Right lobe of liver (tissue), 6 donors: ENCODE results near the gene SCLT1. TPM values are rescaled to one million over a fixed set of nuclear protein-coding genes. Genes with fewer than 3 reads are reported as not detected.

Experiments used
- ATAC-seq, 4 donors: fragments of 200-7000 bp; cut with Tn5 transposase; one replicate each; pipeline ENCODE4 v1.9.1; 2020; ENCODE audit warnings: mild to moderate bottlenecking in 4 of 4, moderate library complexity in 4 of 4
- DNase-seq, 3 donors: peaks; one replicate each; pipeline ENCODE4 v3.0.0-alpha.2; 2020
- H3K27ac ChIP-seq, 3 donors: fragments of 200-600 bp; one replicate each; pipeline ENCODE4 v1.8.0; 2022
- H3K27me3 ChIP-seq, 2 donors: fragments of 200-600 bp; one replicate each; pipeline ENCODE4 v1.8.0; 2022
- H3K36me3 ChIP-seq, 4 donors: fragments of 200-600 bp; sonication (generic) in 1 of 4; one replicate each; pipeline versions ENCODE4 v1.5.1 to v1.8.0; 2017 to 2022; ENCODE audit warnings: control low read depth in 1 of 4
- H3K4me1 ChIP-seq, 4 donors: fragments of 200-600 bp; sonication (generic) in 1 of 4; one replicate each; pipeline versions ENCODE4 v1.5.1 to v1.8.0; 2017 to 2022; ENCODE audit warnings: control low read depth in 1 of 4
- H3K4me3 ChIP-seq, 3 donors: fragments of 200-600 bp; one replicate each; pipeline ENCODE4 v1.8.0; 2022
- H3K9me3 ChIP-seq, 4 donors: fragments of 200-600 bp; sonication (generic) in 1 of 4; one replicate each; pipeline versions ENCODE4 v1.5.1 to v1.8.0; 2017 to 2022; ENCODE audit warnings: control low read depth in 1 of 4
- CTCF ChIP-seq, 4 donors: fragments of 200-600 bp in 3 of 4; fragments of 450-650 bp in 1 of 4; IDR thresholded peaks; one replicate each; pipeline versions ENCODE4 v1.5.1 to v1.8.0; 2016 to 2022; ENCODE audit warnings: antibody characterized with exemption in 4 of 4, mild to moderate bottlenecking in 2 of 4
- POLR2A ChIP-seq: fragments of 450-650 bp; IDR thresholded peaks from one replicate; pipeline ENCODE4 v1.6.1; 2017; ENCODE audit warnings: antibody characterized with exemption, mild to moderate bottlenecking
- WGBS: methylation state at CpG from one replicate; pipeline ENCODE4 v1.1.6; 2018; ENCODE audit warnings: low coverage, low lambda C conversion rate; ENCODE audit not compliant: insufficient coverage; ENCODE audit errors: missing lambda C conversion rate; 5-methylcytosine and 5-hydroxymethylcytosine counted together
- intact Hi-C, 2 donors: fragments of 100-400 bp; cut with DNase I; formaldehyde crosslinking; loops; one replicate each; pipeline versions ENCODE4 v1.11.2 to v1.14.1; 2022
- total RNA-seq, 6 experiments: library from RNA; depleted of rRNA in 2 of 6; stranded (reverse); fragments of >200 nt in 2 of 6; fragmentation: NEBNext Ultra II Directional in 3 of 6; extraction: Animal tissue kit (Norgen Biotek cat#: 25700) in 3 of 6; gene quantifications; one replicate each; pipeline versions ENCODE4 v1.1.0 to v1.2.4, GENCODE V29; 2016 to 2023
- donor health status: DM: no; HTN: yes; CAD: no.
- donor health status: DM: no; HTN: no; CAD: no.
- donor health status: DM: no; HTN: no; CAD: no.
- donor health status: DM: no; HTN: yes; CAD: no.
- donor health status: DM: no; HTN: yes; CAD: no.

SCLT1 gene
- total RNA-seq, 6 experiments from 2014 or later: 2.3 to 5.3 (median 3.7) TPM

- intact Hi-C loops: no loop called here
- Histone ChIP-seq H3K9me3 (peaks cover 0 to 10% (median 0%) of the 10 kb centered on the region in 4 donors), H3K4me1 (no peaks in the 10 kb centered on the region), H3K27me3 (no peaks in the 10 kb centered on the region), H3K4me3 (no peak overlapping the region), H3K27ac (no peak overlapping the region), H3K36me3 (no peaks in the 10 kb centered on the region)
- DNase-seq (no peak), ATAC-seq (no peak)
- TF ChIP-seq POLR2A: no peak
These were observed 28.6 kb downstream of the SCLT1 start for GRCh38 chr4:129064717-129065116.

GRCh38 chr4:129063640-129064039 lies 29.7 kb downstream of the SCLT1 start:
- no peaks in the 10 kb centered on the region for H3K4me1 ChIP-seq
- DNase-seq (no peak), ATAC-seq (no peak)
- TF ChIP-seq POLR2A (no peak), CTCF (IDR thresholded peaks at IDR 0.05) (no peak)
- H3K27me3 ChIP-seq: no peaks in the 10 kb centered on the region
- no peaks in the 10 kb centered on the region for H3K36me3 ChIP-seq
- intact Hi-C loops: no loop called here
- peaks cover 0 to 13% (median 0%) of the 10 kb centered on the region in 4 donors for H3K9me3 ChIP-seq
- H3K4me3 ChIP-seq: no peak overlapping the region
- no peak overlapping the region for H3K27ac ChIP-seq
- 100% methylated on average over 2 of the region's 2 CpGs for whole genome bisulfite sequencing

GRCh38 chr4:129062580-129062979 lies 30.8 kb downstream of the SCLT1 start:
- intact Hi-C loops: no loop called here
- Histone ChIP-seq H3K4me1 (no peaks in the 10 kb centered on the region), H3K27me3 (no peaks in the 10 kb centered on the region), H3K9me3 (peaks cover 0 to 20% (median 0%) of the 10 kb centered on the region in 4 donors), H3K36me3 (no peaks in the 10 kb centered on the region), H3K27ac (no peak overlapping the region), H3K4me3 (no peak overlapping the region)
- no peak for ATAC-seq
- TF ChIP-seq POLR2A (no peak), CTCF (IDR thresholded peaks at IDR 0.05) (no peak)
- no peak for DNase-seq
- 97% methylated on average over 3 of the region's 3 CpGs for WGBS

GRCh38 chr4:129059028-129059427 lies 34.3 kb downstream of the SCLT1 start:
- intact Hi-C loops: no loop called here
- H3K4me3 ChIP-seq: no peak overlapping the region
- H3K27ac ChIP-seq: no peak overlapping the region
- TF ChIP-seq POLR2A (no peak), CTCF (IDR thresholded peaks at IDR 0.05) (no peak)
- H3K4me1 ChIP-seq: no peaks in the 10 kb centered on the region
- no peaks in the 10 kb centered on the region for H3K27me3 ChIP-seq
- no peak for DNase-seq
- peaks cover 0 to 20% (median 0%) of the 10 kb centered on the region in 4 donors for H3K9me3 ChIP-seq
- no peak for ATAC-seq
- H3K36me3 ChIP-seq: no peaks in the 10 kb centered on the region

- DNase-seq (no peak), ATAC-seq (no peak)
- intact Hi-C loops: no loop called here
- Histone ChIP-seq H3K4me3 (no peak overlapping the region), H3K27ac (no peak overlapping the region), H3K27me3 (no peaks in the 10 kb centered on the region), H3K9me3 (peaks cover 0 to 4% (median 0%) of the 10 kb centered on the region in 4 donors), H3K4me1 (no peaks in the 10 kb centered on the region), H3K36me3 (no peaks in the 10 kb centered on the region)
- WGBS: 100% methylated on average over 1 of the region's 1 CpG
- TF ChIP-seq CTCF (IDR thresholded peaks at IDR 0.05) (no peak), POLR2A (no peak)
These were observed 47.0 kb downstream of the SCLT1 start for GRCh38 chr4:129046055-129046959.
